ENCODE measurements around the gene ALDH16A1.

Gene ALDH16A1

GRCh38 chr19:49425178-49425577, 27.8 kb upstream of the ALDH16A1 start, which contains the start of gene GFY:
Gene GFY, plus strand, starts transcription at chr19:49425388. Its CDS starts 1,043 bp downstream, at chr19:49426431.
- DNase-seq, result no peak

DNA sequence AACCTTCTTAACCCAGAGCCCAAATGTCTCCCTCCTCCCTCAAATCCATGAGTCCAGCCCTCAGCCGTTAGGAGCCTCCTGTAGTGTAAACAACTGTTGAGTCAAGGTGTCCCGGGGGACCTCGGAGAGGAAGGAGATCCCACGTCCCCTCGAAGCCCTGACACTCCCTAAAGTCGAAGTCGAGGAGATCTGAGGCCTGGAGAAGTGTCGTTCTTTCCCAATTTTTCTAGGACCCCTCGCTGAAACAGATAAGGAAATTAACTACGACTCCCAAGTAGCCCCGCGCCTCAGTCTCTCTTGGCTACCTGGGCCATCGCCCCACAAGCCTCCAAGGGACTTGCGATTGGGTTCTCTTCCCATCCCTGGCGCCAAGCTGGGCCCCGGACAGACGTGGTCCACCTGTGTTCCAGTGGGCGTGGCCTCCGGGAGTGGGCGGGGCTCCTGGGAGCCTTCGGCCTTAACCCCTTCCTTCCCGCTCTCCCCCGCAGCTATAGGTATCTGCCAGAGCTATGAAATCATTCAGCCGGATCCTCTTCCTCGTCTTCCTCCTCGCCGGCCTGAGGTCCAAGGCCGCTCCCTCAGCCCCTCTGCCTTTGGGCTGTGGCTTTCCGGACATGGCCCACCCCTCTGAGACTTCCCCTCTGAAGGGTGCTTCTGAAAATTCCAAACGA, 27.0 kb upstream of the ALDH16A1 start:
- DNase-seq, result no peak

DNA sequence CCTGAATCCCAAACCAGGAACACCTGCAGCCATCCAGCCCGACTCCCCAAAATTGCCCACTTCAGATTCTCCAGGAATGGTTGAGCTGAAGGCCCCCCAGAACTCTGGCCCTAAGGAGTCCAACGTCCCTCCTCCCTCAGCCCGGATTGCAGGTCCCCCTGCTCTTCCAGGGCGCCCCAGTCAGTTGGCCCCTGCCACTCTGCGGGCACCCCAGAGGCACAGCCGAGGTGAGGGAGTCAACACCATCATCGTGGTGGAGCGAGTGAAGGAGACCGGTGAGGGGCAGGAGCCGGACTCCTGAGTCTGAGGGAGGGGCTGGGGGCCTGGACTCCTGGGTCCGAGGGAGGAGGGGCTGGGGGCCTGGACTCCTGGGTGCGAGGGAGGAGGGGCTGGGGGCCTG, 25.7 kb upstream of the ALDH16A1 start:
- DNase-seq, result no peak

DNA sequence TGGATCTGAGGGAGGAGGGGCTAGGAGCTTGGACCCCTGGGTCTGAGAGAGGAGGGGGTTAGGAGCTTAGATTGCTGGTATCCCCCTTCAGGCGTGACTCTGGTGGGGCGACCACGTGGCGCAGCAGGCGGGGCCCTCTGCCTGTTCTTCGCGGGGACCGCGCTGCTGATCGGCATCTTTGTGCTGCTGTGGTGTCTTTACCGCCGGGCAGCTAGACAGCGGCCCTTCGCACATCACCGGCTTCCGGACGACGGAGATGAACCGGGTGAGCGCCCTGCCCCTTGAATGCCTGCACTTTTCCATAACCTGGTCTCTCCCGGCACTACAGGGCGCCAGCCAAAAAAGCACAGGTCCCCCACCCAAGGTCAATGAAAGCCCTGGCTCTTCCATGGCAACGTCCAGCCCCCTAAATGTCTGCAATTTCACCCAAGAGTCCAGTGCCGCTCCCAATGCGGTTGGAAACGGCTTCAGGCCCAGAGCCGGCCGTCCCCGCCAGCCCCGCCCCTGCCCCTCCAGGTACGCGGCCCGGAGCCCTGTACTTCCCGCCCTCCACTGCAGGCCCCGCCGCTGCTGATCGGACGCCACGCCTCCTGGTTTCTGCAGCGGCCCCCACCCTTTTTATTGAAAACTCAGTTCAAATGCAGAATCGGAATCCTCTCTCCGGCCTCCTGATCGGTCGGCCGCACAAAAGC, 25.0 kb upstream of the ALDH16A1 start:
- no peak for DNase-seq

DNA sequence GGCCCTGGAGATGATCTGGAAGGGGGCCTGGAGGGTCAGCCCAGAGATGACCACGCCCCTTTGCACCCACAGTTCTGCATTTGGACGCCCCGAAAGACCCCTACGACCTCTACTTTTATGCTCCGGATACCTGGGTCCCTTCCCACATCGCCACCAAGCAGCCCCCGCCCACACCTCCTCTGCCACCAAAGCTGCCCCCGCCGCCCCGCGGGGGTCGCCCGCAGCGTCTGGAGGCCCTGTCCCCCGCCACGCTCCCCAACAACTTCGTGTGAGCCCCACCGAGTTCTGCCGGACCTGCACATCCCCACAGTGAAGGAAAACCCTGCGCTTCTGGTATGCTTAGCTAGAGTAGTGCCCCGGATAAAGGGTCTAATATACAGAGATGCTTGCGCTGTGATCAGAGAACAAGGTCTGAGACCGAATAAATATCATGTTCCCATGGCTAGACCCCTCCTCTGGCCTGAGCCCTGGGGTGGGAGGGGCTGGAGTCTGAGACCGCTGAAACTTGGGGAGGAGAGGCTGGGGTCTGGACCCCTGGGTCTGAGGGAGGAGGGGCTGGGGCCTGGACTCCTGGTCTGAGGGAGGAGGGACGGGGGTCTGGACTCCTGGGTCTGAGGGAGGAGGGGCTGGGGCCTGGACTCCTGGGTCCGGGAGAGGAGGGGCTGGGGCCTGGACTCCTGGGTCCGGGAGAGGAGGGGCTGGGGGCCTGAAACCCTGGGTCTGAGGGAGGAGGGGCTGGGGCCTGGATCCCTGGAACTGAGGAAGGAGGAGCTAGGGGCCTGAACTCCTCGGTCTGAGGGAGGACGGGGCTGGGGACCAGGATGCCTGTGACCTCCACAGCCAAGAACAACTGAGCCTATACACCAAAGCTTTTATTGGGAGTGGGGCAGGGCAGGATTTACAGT, 24.2 kb upstream of the ALDH16A1 start:
- DNase-seq, result no peak

- DNase-seq, result no peak
Measured at GRCh38 chr19:49430172-49430677, 22.8 kb upstream of the ALDH16A1 start.

DNA sequence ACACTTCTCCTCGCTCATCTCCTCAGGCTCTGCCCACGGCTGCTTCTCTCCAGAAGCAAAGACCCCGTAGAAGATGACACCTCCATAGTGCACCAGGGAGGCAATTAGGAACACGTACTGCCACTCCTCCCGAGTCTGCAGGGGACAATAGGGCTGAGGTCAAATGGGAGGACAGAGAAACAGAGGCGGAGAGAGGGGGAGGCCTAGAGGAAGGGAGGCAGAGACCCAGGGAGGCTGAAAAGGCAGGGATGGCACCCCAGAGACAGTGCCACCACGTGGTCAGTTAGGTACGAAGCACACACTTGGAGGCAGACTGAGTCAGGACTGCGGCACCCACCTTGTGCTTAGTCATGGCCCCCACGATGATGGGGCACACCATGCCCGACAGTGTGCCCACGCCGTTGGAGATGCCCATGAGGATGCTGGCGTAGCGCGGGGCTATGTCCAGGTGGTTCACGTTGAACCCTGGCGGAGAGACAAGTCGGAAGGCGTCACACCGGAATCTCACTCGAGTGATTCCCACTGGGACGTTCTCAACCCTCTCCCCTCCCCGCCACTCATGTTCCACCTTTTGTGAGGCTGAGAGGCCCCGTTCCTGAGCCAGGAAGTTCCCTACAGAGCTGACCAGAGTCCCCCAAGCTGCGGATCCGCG, 22.2 kb upstream of the ALDH16A1 start:
- DNase-seq, result no peak

DNA sequence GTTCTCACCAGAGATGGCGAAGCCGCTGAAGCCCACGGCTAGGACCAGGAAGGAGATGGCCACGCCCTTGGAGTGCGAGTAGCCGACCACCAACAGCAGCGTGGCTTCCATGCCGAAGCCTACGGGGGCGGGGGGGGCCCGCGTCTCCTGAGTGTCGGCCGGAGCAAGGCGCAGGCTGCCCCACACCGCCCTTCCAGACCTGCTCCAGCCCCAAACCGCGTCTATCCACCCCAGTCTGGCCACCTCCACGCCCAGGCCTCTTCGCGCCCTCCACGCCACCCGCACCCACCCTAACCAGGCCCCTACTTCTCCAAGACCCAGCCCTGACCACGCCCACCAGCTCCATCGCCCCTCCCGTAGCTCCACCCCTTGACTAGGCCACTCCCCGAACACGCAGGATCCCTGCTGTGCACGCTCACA, 21.7 kb upstream of the ALDH16A1 start:
- no peak for DNase-seq

- DNase-seq, result no peak
Measured at GRCh38 chr19:49432141-49433073, 20.6 kb upstream of the ALDH16A1 start.

GRCh38 chr19:49433240-49433901, 19.7 kb upstream of the ALDH16A1 start:
- no peak for DNase-seq

DNA sequence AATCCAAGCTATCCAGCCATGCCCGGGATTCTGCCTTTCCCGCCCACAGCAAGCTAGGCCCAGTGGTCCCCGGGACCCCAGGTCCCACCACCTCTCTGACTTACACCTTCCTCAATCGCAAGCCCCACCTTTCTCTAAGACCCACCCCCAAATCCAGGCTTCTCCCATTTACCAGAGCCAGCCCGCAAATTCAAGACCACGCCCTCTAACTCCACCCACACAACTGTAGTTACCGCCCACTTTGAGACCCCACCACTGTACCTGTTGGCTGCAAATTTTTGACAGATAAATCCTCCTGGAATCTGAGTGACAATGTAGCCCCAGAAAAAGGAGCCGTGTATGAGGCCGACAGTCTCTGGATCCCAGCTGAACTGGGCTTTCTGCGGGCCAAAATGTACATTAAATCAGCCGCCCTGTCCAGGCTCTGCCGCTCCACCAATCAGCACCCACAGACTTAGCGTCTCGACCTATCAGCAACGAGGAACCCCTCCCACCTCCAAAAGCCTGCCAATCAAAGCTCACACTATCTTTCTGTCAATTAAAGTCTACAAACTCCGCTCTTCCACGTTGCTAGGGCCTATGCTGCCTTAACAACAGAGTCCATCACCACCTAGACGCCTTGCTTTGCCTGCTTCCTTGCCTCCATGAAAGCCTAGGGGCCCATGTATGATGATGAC, 18.0 kb upstream of the ALDH16A1 start:
- DNase-seq, result no peak

GRCh38 chr19:49435670-49436069, 17.4 kb upstream of the ALDH16A1 start:
- no peak for DNase-seq

- DNase-seq, result no peak
Measured at GRCh38 chr19:49436381-49437017, 16.5 kb upstream of the ALDH16A1 start.

DNA sequence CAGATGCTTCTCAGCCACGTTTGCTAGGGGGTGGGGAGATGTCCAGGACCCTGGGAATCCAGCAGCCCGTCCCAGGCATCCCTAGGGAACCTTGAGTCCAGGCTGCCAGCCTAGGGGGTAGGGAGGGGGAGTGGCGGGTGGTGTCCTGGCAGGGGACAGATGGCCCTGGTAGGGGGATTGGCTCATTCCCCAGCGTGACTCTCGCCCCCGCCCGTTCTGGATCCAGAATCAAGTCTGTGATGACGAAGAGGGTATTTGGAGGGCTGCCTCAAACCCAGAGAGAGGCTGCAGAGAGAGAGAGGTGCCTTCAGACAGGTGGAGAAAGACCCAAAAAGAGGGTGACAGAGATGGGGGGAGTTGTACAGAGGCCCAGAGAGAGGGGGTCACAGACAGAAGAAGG, 15.8 kb upstream of the ALDH16A1 start:
- DNase-seq, result no peak

GRCh38 chr19:49438261-49438660, 14.8 kb upstream of the ALDH16A1 start:
- DNase-seq, result no peak

DNA sequence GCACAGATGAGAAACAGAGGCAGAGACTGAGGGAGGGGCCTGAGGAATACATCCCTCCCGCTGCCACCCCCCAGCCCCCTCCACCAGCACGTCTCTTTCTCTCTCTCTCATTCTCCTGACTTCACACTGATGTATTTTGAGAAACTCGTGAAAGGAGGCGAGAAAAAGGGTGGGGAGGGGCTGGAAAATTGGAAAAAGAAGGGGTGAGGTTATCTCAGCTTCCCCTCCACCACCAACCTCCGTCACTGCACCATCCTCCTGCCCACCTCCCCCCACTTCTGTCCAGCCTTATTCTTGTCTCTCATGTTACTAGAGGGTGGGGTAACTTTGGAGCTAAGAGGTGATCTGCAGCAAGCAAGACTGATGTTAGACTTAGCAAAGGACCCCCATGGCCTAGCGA, 13.2 kb upstream of the ALDH16A1 start:
- DNase-seq, result no peak

DNA sequence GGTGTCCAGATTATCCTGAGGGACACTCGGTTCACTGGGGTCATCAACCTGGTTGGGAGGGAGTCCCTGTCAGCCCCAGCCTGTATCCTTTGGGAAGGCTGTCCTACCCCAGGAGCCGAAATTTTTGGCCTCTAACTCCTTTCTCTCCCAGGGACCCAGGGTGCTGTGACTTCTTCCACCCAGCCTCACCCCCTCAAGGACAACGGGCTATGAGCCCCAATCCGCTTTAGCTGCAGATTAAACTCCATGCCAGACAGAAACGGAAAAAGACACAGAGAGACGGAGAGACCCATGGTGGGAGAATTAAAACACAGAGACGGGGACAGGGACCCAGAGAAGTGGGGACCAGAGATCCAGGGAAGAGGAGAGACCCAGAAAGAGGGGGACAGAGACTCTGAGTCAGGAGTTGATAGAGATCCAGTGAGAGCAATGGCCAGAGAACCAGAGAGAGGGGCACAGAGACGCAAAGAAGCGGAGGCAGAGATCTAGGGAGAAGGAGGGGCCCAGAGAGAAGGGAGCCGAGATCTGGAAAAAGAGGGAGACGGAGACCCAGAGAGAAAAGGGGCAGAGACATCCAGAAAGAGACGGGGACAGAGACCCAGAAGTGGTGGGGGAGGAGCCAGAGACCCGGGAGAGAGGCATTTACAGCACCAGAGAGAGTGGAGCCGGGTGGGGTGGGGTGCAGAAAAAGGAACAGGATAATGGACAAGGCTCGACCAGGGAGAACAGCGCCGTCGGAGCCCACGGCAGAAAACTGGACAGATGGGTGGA, 12.4 kb upstream of the ALDH16A1 start:
- no peak for DNase-seq

- DNase-seq, result no peak
Measured at GRCh38 chr19:49441210-49441959, 11.6 kb upstream of the ALDH16A1 start, which contains the start of gene SLC17A7. Gene SLC17A7, minus strand, starts transcription at chr19:49441527. Its CDS starts 148 bp downstream, at chr19:49441379.
